Right renal cortex interstitium (tissue), 3 donors: ENCODE measurements around the gene RING1. TPM values are rescaled to one million over a fixed set of nuclear protein-coding genes. Genes with fewer than 3 reads are reported as not detected.
"Not testable (repeated sequence)": the region's sequence is repeated elsewhere in the genome, so short reads cannot be mapped to it uniquely, and the experiment has no call there.

Source experiments
- DNase-seq, 3 donors: peaks; one replicate each; pipeline ENCODE4 v3.0.0-alpha.2; 2013; ENCODE audit warnings: low read depth in 3 of 3, low spot score in 2 of 3
- polyA plus RNA-seq, 3 donors: library from polyadenylated mRNA; unstranded; fragments of 120-200 nt; gene quantifications; one replicate each; pipeline ENCODE4 v1.2.1, GENCODE V29; 2013; ENCODE audit not compliant: insufficient read length in 3 of 3

The RING1 gene
- polyA plus RNA-seq, 3 donors, result 52.5 to 55.4 (median 53.8) TPM

DNA sequence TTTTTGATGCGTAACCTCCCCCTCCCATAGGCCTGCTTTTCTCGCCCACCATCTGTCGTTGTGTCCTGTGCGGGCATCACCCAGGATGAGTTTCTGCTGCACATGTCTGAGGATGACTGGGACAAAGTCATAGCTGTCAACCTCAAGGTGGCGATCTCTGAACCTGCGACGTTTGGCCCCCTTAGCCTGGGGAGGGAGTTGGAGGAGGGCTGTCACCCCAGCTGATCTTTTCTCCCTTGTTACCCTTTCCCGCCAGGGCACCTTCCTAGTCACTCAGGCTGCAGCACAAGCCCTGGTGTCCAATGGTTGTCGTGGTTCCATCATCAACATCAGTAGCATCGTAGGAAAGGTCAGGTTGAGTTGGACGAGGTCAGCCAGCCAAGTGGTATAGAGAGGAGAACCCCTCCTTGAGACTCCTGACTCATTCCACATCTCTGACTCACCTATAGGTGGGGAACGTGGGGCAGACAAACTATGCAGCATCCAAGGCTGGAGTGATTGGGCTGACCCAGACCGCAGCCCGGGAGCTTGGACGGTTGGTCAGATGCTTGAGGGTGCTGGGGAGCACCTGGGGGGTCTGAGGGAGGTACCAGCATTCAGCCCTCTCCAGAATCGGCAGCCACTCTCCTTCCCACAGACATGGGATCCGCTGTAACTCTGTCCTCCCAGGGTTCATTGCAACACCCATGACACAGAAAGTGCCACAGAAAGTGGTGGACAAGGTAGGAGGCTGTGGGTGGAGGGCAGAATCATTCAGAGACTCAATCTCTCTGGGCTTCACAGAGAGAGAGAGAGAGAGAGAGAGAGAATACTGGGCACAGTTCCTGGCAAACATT lies 2.9 kb upstream of the RING1 start:
- DNase-seq, result no peak

- DNase-seq, result no peak
These were observed 2.1 kb upstream of the RING1 start for GRCh38 chr6:33206027-33206863.

GRCh38 chr6:33206864-33207551 lies 1.3 kb upstream of the RING1 start:
- no peak for DNase-seq

- DNase-seq, result peak in 1 of 3 donors; percentile 64
These were observed 679 bp upstream of the RING1 start for GRCh38 chr6:33207552-33208090.

DNA sequence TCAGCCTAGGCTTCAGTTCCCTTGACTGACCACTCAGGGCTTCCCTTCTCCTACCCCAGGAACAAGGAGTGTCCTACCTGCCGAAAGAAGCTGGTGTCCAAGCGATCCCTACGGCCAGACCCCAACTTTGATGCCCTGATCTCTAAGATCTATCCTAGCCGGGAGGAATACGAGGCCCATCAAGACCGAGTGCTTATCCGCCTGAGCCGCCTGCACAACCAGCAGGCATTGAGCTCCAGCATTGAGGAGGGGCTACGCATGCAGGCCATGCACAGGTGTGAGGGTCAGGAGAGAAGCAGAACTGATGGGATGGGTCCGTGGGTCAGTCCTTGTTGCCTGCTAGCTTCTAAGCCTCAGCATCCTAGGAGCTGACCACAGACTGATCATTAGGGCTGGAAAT lies 1.6 kb downstream of the RING1 start:
- DNase-seq, result no peak

DNA sequence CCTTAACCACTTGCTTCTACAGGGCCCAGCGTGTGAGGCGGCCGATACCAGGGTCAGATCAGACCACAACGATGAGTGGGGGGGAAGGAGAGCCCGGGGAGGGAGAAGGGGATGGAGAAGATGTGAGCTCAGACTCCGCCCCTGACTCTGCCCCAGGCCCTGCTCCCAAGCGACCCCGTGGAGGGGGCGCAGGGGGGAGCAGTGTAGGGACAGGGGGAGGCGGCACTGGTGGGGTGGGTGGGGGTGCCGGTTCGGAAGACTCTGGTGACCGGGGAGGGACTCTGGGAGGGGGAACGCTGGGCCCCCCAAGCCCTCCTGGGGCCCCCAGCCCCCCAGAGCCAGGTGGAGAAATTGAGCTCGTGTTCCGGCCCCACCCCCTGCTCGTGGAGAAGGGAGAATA lies 2.8 kb downstream of the RING1 start:
- no peak for DNase-seq

- no peak for DNase-seq
These were observed 3.5 kb downstream of the RING1 start for GRCh38 chr6:33211666-33212422.

- DNase-seq, result no peak
These were observed 4.5 kb downstream of the RING1 start for GRCh38 chr6:33212857-33213165.

DNA sequence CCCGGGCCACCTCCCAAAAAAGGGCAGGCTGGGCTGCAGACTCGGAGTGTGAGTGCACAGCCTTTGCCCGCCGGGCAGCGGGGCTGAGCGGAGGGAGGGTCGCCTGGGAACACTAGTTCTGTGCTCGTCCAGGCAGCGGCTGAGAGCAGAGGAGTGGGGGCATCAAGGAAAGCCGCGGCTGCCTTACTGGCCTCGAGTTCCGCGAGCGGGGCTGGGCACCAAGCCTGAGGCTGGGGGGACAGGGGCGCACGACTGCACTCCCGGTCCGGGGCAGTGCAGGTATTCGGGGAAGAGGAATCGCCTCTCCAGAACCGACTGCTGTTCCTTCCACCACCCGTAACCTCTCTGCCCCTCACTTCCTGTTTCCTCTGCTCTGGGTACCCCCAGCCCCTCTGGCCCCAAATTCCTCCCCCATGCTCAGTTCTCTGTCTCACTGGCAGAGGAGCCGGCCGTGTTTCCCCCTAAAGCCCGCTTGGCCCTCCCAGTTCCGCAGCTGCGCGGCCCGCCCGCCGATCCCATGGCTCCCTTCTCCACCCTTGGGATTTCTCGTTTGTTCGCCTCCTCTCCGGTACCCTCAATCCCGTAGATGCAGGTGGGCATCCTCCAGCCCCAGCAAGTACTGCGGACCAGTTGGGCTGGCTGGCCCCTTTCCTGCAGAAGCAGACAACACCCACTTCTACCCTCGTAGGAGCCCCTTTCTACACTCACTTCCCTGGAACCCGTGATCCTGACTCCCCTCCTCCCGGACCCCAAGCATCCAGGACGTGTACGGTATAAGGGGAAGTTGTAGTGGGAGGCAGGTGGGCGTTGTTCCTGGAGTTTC lies 5.1 kb downstream of the RING1 start:
- DNase-seq, result no peak

DNA sequence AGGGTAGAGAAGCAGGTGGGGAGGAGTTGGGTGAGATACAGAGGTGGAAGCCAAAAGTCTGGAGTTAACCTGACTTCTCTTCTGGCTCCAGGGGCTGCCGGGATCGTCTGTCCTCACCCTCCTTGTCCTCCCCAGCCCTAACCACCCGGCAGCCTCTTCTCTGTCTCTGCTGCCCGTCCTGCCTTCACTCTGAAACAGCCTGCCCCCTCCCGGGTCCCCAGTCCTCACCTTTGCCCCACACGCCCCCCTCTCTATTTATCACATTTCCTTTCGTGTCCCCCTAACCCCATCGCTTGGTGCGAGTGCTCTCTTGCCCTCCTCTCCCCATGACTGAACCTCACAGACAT lies 5.7 kb downstream of the RING1 start:
- no peak for DNase-seq

DNA sequence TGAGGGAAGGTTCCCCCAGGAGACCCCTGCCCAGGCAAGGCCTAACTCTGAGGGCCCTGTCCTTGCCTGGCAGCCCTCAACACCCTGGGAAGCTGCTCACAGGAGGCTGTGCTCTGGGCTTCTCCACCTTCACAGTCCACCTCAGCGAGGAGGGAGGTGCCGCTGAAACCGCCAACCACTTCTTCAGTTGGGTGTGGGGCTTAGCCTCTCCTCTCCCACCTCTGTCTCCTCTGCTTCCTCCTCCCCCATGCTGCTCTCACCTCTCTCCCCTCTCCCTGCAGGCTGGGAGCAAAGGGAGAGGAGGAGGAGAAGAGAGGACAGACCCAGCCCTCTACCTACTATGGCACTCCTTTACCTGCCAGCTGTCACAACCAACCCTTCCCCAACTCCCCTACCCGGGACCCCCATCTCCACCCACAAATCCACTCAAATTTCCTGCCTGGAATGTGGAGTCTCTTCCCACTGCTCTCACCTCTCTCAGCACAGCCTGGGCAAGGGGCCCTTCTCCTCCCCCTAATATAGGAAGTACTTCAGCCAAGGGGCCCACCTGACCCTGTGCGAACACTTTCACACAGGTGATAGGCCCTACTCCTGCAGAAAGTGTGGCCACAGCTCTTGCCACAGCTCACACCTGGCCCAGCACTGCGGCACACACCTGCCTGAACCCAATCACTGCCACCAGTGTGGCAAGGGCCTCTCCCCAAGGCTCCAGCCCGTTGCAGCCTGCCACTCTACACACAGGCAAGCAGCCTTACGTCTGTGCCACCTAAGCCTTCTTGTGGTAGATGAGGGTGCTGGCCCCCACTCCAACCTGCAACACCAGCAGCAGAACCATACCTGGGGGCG lies 7.2 kb downstream of the RING1 start:
- no peak for DNase-seq

- DNase-seq, result no peak
These were observed 7.9 kb downstream of the RING1 start for GRCh38 chr6:33216117-33216649.

GRCh38 chr6:33217246-33217645 lies 8.9 kb downstream of the RING1 start:
- no peak for DNase-seq

- no peak for DNase-seq
These were observed 9.4 kb downstream of the RING1 start for GRCh38 chr6:33217681-33218080.

- not testable (repeated sequence) for DNase-seq
These were observed 18.3 kb downstream of the RING1 start for GRCh38 chr6:33226503-33227120.

GRCh38 chr6:33235221-33235634 lies 26.9 kb downstream of the RING1 start:
- DNase-seq, result no peak

DNA sequence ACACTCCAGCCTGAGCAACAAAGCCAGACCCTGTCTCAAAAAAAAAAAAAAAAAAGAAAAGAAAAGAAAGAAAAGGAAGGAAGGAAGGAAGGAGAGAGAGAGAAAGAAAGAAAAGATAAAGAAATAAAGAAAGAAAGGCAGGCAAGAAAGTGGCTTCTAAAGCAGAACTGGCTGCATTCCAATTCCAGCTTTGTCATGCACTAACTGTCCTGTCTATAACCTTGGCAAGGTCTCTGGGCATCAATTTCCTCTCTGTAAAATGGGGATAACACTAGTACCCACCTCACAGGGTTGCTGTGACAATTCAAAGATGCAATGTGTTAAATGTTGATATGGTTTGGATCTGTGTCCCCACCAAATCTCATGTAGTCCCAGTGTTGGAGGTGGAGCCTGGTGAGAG lies 28.0 kb downstream of the RING1 start:
- DNase-seq, result no peak

- DNase-seq, result no peak
These were observed 28.6 kb downstream of the RING1 start for GRCh38 chr6:33236852-33237251.
